ENCODE measurements around the gene AK5.

DNA sequence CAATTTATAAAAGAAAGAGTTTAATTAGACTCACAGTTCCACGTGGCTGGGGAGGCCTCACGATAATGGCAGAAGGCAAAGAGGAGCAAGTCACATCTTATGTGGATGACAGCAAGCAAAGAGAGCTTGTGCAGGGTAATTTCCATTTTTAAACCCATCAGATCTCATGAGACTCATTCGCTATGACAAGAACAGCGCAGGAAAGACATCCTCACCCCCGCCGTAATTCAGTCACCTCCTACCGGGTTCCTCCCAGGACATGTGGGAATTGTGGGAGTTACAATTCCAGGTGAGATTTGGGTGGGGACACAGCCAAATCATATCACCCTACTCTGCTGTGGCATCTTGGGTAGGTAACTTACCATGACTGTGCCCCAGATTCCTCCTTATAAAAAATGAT, 79.8 kb downstream of the AK5 start:
- no peak for TF ChIP-seq POLR2A (IDR thresholded peaks at IDR 0.05)
- TF ChIP-seq, protein P1, sequence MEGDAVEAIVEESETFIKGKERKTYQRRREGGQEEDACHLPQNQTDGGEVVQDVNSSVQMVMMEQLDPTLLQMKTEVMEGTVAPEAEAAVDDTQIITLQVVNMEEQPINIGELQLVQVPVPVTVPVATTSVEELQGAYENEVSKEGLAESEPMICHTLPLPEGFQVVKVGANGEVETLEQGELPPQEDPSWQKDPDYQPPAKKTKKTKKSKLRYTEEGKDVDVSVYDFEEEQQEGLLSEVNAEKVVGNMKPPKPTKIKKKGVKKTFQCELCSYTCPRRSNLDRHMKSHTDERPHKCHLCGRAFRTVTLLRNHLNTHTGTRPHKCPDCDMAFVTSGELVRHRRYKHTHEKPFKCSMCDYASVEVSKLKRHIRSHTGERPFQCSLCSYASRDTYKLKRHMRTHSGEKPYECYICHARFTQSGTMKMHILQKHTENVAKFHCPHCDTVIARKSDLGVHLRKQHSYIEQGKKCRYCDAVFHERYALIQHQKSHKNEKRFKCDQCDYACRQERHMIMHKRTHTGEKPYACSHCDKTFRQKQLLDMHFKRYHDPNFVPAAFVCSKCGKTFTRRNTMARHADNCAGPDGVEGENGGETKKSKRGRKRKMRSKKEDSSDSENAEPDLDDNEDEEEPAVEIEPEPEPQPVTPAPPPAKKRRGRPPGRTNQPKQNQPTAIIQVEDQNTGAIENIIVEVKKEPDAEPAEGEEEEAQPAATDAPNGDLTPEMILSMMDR (IDR thresholded peaks at IDR 0.05) = no peak
